Right lobe of liver (tissue), 4 donors: ENCODE measurements around the gene KRT13.

Experiments used
- CTCF ChIP-seq, 4 donors: fragments of 200-600 bp in 3 of 4; fragments of 450-650 bp in 1 of 4; IDR thresholded peaks; one replicate each; pipeline versions ENCODE4 v1.5.1 to v1.8.0; 2016 to 2022; ENCODE audit warnings: antibody characterized with exemption in 4 of 4, mild to moderate bottlenecking in 2 of 4
- POLR2A ChIP-seq: fragments of 450-650 bp; IDR thresholded peaks from one replicate; pipeline ENCODE4 v1.6.1; 2017; ENCODE audit warnings: antibody characterized with exemption, mild to moderate bottlenecking
- donor health status: DM: no; HTN: no; CAD: no.
- donor health status: DM: no; HTN: no; CAD: no.
- donor health status: DM: no; HTN: yes; CAD: no.

GRCh38 chr17:41457676-41458075 is 47.7 kb downstream of the KRT13 start:
- TF ChIP-seq CTCF (IDR thresholded peaks at IDR 0.05), result no peak
- no peak for TF ChIP-seq POLR2A
